Sciatic nerve (tissue), 2 donors: ENCODE results near the gene PSMD1. TPM values are rescaled to one million over a fixed set of nuclear protein-coding genes. Genes with fewer than 3 reads are reported as not detected.
"Not testable (repeated sequence)": the region's sequence is repeated elsewhere in the genome, so short reads cannot be mapped to it uniquely, and the experiment has no call there.

Experiments
- ATAC-seq: fragments of 200-7000 bp; cut with Tn5 transposase; one replicate; pipeline ENCODE4 v1.9.1; 2020; ENCODE audit warnings: mild to moderate bottlenecking, moderate library complexity
- DNase-seq: peaks from one replicate; pipeline ENCODE4 v3.0.0-alpha.2; 2020; ENCODE audit warnings: low spot score
- intact Hi-C: fragments of 100-400 bp; cut with DNase I; formaldehyde crosslinking; loops from one replicate; pipeline ENCODE4 v1.14.2; 2022
- total RNA-seq: library from RNA; stranded (reverse); fragmentation: NEBNext Ultra II Directional; extraction: Animal tissue kit (Norgen Biotek cat#: 25700); gene quantifications from one replicate; pipeline ENCODE4 v1.2.1, GENCODE V29; 2021
- donor health status: DM: no; HTN: no; CAD: no.
- donor health status: DM: no; HTN: no; CAD: no.

The PSMD1 gene
- total RNA-seq, 1 donor from 2014 or later, result 73.6 TPM

- intact Hi-C loops, result no loop called here
- no peak for DNase-seq
- ATAC-seq, result no peak
Measured at GRCh38 chr2:231099918-231100317, 43.3 kb downstream of the PSMD1 start.

DNA sequence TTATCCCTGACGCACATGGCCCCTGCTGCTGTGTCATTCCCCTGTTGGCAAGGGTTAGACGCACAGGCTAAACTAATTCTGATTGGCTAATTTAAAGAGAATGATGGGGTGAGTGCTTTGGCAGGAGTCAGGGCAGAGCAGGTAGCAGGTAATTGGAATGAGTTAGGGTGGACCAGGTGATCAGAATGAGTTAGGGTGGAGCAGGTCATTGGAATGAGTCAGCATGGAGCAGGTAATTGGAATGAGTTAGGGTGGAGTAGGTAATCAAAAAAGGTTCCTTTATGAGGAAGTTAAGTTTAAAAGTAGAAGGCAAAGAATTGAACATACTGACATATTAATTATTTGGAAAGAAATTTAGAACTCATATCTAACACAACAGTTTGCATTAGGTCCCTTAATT is 43.7 kb downstream of the PSMD1 start:
- DNase-seq, intact Hi-C loops, ATAC-seq: not testable (repeated sequence)

DNA sequence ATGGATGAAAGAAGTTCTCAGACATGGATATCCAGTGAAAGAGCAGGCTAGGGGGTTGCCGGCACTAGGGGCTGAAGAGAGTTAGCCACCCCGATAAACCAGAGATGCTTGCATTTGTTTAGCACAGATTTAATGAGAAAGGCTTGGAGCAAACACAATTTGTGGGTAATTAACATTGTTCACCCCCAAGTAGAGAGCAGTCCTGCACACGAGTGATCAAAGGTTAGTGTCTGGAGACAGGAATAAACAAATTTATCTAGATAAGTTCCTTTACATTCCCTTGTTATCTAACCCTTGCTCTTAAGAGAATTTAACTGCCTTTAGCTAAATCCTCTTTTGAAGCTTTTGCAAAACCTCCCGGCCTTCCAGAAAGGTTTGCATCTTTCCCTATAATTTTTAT is 44.3 kb downstream of the PSMD1 start:
- DNase-seq, result no peak
- no peak for ATAC-seq
- intact Hi-C loops, result no loop called here

DNA sequence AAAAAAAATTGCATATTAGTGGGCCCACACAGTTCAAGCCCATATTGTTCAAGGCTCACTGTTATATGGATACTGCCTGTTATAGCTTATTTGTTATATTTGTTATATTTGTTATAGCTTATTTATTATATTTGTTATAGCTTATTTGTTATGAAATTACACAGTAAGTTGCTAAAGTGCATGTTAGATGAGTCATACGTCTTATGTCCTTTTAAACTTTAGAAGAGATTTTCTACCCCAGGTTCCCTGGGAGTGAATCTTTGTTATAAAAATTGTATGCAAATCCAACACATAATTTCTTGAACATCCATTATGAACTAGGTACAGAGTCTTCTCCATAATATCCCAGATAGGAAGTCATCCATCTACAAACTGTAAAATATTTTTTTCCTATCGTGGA is 46.1 kb downstream of the PSMD1 start:
- no peak for ATAC-seq
- intact Hi-C loops, result no loop called here
- no peak for DNase-seq

DNA sequence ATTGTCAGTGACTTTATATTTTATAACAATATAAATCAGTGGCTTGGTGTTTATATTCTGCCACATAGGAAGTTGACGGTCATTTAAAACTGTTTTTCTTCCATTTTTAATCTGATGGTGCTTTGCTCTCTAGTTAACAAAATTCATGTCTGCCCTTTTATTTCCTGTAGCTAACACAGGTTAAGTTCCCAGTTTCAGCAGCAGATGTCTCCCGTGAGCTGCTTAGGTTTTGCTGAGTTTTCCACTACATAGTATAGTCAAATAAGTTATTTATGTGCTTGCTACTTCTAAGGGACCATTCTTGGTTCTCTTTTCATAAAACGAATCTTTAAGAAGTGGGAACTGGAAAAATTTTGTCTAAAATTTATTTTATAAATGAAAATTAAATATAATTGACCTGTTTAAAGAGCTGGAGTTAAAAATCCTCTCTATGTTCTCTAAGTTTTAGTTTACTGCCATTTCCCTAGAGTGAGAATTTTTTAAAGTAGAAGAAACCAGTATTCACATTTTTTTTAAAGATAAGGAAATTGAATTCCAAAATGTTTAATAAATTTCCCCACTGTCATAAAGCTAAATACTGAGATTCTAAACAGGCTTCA is 47.5 kb downstream of the PSMD1 start:
- intact Hi-C loops, result no loop called here
- ATAC-seq, result peak; percentile 88
- DNase-seq, result peak; percentile 77

- DNase-seq, result no peak
- intact Hi-C loops, result no loop called here
- no peak for ATAC-seq
Measured at GRCh38 chr2:231110551-231110950, 53.9 kb downstream of the PSMD1 start.

DNA sequence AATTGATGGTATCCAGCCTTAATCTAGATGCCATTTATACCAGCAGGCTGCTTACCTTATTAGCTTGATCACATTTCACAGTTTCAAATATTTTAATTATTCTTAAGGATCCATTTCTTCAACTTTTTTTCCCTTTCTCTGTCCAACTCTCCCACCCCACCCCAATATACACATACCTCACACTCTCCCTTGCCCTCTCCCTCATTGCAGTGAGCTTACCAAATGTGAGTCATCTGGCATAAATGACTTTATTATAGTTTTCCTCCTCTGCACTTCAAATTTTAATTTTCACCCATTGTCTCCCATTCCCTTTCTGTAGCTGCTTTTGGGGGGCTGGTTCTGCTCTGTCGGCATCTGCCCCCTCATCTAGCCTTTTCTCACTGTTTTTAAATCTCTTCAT is 55.3 kb downstream of the PSMD1 start:
- DNase-seq (no peak), ATAC-seq (no peak)
- intact Hi-C loops, result no loop called here

DNA sequence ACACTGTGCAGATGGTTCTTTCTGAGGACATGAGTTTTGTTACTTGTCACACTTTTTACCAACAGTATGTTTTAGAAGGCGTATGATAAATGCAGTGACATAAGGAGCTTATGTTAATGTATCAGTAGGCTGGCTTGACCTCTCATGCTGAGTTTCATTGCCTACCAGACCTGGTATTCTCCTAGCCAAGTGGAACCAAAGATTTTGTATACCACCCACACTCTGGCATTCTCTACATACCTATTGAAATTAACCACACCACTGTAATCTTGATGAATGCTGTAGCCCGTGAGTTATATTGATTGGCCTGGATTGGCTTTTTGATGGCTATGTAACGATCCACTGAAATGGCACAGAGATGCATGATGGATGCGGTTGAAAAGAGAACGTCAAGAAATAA is 56.8 kb downstream of the PSMD1 start:
- ATAC-seq, result no peak
- intact Hi-C loops, result no loop called here
- DNase-seq, result no peak

GRCh38 chr2:231115651-231116050 is 59.0 kb downstream of the PSMD1 start:
- intact Hi-C loops, result no loop called here
- no peak for DNase-seq
- ATAC-seq, result no peak

DNA sequence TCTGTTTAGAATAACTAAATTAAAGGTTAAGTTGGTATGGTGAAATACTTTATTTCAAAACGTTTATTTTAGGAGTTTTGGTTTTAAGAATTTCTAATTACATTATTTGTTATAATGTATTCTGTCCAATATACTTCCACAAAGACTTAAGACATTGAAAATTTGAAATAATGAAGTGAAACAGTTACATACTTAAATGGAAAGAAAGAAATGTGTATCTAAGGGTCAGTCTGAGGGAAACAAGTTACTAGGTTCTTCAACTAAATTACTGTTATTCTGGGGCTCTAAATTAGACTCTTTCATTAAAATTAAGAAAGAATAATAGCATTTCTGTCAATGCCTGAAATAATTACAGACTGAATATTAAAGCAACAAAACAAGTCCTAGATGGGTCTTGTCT is 60.5 kb downstream of the PSMD1 start:
- intact Hi-C loops, result no loop called here
- DNase-seq (no peak), ATAC-seq (no peak)

DNA sequence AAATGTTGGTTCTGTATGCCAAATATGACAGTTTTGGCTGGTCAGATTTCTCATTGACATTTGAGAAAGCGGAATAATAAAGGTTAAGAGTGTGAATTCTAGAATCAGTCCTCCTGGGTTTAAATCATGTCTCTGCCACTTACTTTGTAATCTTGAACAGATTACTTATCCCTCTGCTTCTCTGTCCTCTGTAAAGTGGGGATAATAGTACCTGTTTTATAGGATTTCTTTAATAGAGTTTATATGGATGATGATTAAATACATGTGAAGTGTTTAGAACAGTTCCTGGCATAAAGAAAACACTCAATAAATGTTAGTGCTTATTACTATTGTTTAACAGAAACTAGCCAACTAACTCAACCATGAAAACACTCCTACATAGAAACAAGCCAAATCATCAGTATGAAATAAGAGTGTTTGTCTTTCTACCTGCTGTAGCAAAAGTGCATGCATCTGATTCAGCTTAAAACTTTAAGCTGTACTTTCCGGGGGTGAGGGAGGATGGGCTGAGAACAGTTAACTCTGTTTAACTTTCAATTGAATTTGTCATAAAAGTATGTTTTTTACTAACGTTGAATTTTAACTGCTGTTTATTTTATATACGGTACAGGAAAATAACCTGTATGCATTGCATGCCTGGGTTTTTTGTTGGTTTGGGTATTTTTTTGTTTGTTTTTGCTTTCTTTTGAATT is 61.4 kb downstream of the PSMD1 start:
- intact Hi-C loops, result no loop called here
- no peak for ATAC-seq
- no peak for DNase-seq

DNA sequence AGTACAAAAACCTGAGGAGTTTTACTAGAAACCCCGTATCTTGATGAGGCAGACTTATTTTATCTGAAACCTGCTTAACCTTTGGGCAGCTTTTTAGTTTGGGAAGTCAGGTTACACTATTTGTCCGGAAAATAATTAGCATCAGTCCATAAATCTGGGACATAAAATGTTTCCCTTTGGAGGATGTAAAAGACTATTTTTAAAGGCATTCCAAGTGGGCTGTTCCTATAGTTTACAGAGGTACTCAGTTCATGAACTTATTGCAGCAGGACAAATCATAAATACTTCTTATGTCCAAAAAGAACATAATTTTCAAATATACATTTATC is 61.9 kb downstream of the PSMD1 start:
- intact Hi-C loops, result no loop called here
- no peak for DNase-seq
- no peak for ATAC-seq

GRCh38 chr2:231123362-231123898 is 66.8 kb downstream of the PSMD1 start:
- intact Hi-C loops, result no loop called here
- ATAC-seq (peak; percentile 58), DNase-seq (no peak)

DNA sequence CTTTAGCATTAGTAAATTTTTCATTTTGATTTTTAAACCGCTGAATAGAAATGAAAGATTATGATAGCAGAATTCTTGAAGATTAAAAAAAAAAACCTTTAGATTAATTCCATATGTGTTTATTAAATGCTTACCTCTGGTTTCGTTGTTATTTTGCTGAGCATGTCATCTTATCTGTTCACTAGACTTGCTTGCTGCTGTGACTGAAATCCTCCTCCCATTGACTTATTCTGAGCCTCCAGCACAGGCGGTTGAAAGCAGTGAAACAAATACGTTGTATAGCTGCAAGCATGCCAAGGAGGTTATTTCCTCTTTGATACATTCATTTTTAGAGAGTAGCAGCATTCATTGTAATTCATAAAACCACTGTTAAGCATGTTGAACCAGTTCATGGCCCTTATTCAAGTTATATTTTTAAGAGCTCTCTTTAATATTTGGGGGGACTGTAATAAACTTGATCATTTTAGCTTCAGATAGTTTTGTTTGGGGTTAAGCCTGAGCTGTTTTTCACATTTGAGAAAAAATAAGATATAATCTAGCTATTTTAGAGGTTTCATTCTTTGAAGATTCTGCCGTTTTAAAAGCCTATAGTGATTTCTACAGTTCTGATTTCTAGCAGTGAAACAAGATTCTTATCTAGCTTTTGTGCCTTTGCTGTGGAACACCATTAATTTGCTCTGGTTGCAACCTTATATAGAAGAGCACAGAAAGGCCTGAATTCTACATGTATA is 68.3 kb downstream of the PSMD1 start, which contains the start of gene HTR2B:
TSS of gene HTR2B (minus strand) at position 205 of the 731 bp plus-strand sequence. CDS start 1,278 bp downstream, outside the sequence.
- no peak for DNase-seq
- ATAC-seq, result peak; percentile 74
- intact Hi-C loops, result no loop called here

DNA sequence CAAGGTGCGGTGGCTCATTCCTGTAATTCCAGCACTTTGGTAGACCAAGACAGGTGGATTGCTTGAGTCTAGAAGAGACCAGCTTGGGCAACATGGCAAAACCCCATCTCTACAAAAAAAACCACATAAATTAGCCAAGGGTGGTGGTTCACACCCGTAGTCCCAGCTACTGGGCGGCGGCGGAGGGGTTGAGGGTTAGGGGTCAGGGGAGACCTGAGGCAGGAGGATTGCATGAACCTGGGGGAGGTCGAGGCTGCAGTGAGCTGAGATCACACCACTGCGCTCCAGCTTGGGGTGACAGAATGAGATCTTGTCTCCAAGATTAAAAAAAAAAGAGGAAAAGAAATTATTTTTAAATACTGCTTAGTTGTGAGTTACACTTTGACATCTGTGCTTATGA is 69.5 kb downstream of the PSMD1 start:
- DNase-seq (no peak), ATAC-seq (no peak)
- intact Hi-C loops, result no loop called here

- no peak for DNase-seq
- no peak for ATAC-seq
- intact Hi-C loops, result no loop called here
Measured at GRCh38 chr2:231127480-231127879, 70.8 kb downstream of the PSMD1 start.

DNA sequence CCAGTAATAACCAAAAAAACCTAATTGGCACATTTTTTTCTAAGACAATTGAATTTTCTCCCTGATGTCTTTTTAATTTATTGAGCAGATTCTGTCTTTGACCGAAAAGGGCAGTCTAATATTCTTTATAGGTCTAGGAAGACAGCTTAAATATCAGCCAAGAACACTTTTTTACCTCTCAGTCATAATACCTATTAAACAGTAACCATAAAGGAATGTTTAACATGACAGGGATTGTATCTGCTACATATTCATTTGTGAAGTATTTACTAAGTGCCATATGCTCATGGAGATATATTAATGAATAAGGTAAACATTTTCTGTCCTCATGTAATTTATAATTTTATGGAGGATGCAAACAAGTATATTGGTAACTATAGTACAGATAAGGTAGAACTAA is 71.3 kb downstream of the PSMD1 start:
- ATAC-seq (no peak), DNase-seq (no peak)
- intact Hi-C loops, result no loop called here

DNA sequence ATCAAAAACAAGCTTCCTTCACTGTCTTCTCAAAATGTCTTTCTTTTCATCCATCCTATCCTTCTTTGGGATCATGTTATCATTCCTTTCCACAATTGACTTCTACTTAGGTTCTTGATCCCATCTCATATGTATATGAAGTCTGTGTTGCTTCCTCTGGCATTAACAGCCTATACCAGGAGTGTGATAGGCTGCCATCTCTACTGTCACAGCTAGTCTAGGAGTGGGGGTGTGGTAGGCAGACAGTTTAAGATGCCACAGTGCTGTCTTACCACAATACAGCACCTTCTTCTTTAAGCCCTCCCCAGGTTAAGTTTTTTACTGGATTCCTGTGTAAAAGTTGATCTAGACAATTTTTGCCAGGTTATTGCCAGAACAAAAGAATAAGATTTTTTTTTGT is 71.9 kb downstream of the PSMD1 start:
- ATAC-seq (no peak), DNase-seq (no peak)
- intact Hi-C loops, result no loop called here

DNA sequence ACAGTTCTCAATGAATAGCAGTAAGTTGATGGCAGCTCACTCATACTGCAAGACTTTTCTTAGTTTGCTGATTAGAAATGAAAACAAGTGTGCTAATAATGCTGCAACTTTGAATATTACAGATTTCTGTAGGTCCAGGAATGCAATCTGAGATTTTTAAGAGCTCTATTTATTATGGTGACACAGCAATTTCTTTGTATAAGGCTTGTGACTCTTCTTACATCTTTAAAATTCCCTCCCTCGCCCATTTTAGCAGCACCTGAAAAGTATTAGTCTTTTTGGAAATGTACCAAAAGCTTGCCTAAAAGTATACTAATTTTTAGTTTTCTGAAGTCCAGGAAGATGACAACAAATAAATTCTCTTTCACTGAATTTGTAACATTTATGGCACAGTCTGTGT is 72.5 kb downstream of the PSMD1 start:
- ATAC-seq (no peak), DNase-seq (no peak)
- intact Hi-C loops, result no loop called here

GRCh38 chr2:231130336-231131056 is 73.8 kb downstream of the PSMD1 start:
- no peak for DNase-seq
- intact Hi-C loops, result no loop called here
- no peak for ATAC-seq
